DOHH2 (cell line): ENCODE data around the gene LRRC61.
"Not testable (repeated sequence)": the region's sequence is repeated elsewhere in the genome, so short reads cannot be mapped to it uniquely, and the experiment has no call there.

Experiments
- EZH2phosphoT487 ChIP-seq: fragments of 200-600 bp; sonication (generic); IDR thresholded peaks from 2 replicates; pipeline ENCODE4 v1.6.1; 2017; ENCODE audit warnings: borderline replicate concordance, mild to moderate bottlenecking, antibody characterized with exemption, low read length, moderate library complexity, mixed read lengths
- TF ChIP-seq, protein P1 (sequence below): fragments of 200-600 bp; sonication (generic); IDR thresholded peaks from one replicate; pipeline ENCODE4 v1.5.1; 2014; ENCODE audit warnings: antibody characterized with exemption, mild to moderate bottlenecking, low read depth, low read length; ENCODE audit not compliant: poor library complexity, severe bottlenecking

DNA sequence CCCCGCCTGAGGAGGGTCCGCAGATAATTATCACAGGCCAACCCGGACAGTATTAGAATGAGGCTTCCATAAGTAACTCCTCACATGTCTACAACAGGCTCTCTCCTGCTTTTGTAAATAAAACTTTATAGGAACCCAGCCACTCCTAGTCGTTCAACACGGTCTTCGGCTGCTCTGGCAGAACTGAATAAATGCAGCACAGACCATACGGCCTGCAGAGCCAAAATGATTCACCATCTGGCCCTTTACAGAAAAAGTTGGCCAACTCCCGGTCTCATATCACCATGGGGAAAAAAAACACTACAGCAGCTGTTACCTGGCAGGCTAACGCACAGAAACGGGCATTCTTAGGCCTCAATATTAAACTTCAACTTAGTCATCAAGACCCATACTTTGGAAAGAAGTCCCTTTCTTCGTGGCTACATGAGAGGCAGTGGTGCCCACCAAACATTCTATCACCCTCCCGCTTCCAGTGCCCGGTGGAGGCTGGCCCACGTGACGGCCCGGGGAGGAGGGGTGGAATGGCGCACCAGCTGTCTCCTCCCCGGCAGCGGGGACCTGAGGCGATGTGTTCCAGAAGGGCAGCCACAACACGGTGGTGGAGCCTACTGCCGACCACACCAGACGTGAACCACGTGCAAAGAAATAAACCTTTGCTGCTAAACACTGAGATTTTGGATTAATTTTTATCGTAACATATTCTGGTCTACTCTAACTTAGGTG lies 41.3 kb upstream of the LRRC61 start:
- TF ChIP-seq, protein P1, sequence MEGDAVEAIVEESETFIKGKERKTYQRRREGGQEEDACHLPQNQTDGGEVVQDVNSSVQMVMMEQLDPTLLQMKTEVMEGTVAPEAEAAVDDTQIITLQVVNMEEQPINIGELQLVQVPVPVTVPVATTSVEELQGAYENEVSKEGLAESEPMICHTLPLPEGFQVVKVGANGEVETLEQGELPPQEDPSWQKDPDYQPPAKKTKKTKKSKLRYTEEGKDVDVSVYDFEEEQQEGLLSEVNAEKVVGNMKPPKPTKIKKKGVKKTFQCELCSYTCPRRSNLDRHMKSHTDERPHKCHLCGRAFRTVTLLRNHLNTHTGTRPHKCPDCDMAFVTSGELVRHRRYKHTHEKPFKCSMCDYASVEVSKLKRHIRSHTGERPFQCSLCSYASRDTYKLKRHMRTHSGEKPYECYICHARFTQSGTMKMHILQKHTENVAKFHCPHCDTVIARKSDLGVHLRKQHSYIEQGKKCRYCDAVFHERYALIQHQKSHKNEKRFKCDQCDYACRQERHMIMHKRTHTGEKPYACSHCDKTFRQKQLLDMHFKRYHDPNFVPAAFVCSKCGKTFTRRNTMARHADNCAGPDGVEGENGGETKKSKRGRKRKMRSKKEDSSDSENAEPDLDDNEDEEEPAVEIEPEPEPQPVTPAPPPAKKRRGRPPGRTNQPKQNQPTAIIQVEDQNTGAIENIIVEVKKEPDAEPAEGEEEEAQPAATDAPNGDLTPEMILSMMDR = not testable (repeated sequence)
- TF ChIP-seq EZH2phosphoT487 = not testable (repeated sequence)
